SH-SY5Y (cell line): Measurements from ENCODE around the gene DELE1.

Experiments used
- GATA2 ChIP-seq: IDR thresholded peaks from 2 replicates; pipeline ENCODE4 v1.6.1; 2011; ENCODE audit warnings: mild to moderate bottlenecking, low read depth, low read length
- GATA3 ChIP-seq: IDR thresholded peaks from 2 replicates; pipeline ENCODE4 v1.6.1; 2011; ENCODE audit warnings: low read depth, mild to moderate bottlenecking, low read length, moderate library complexity

GRCh38 chr5:141909212-141909611 is 14.5 kb upstream of the DELE1 start:
- TF ChIP-seq GATA3 (no peak), GATA2 (no peak)
